Type B pancreatic cell (in vitro differentiated cells): Measurements from ENCODE around the gene CABCOCO1. TPM values are rescaled to one million over a fixed set of nuclear protein-coding genes. Genes with fewer than 3 reads are reported as not detected.
"Not testable (repeated sequence)": the region's sequence is repeated elsewhere in the genome, so short reads cannot be mapped to it uniquely, and the experiment has no call there.

Source experiments
- DNase-seq: peaks from one replicate; pipeline ENCODE4 v3.0.0; 2021; ENCODE audit warnings: mixed read lengths; ENCODE audit not compliant: unreplicated experiment; ENCODE audit errors: extremely low spot score
- H3K27ac Mint-ChIP-seq: 2 replicates; pipeline ENCODE4 v1.8.0; 2021; ENCODE audit warnings: mild to moderate bottlenecking, mixed read lengths
- H3K27me3 Mint-ChIP-seq: 2 replicates; pipeline ENCODE4 v1.8.0; 2021; ENCODE audit warnings: mixed read lengths
- H3K36me3 Mint-ChIP-seq: 2 replicates; pipeline ENCODE4 v1.8.0; 2021; ENCODE audit warnings: mixed read lengths
- H3K4me1 Mint-ChIP-seq: one replicate; pipeline ENCODE4 v1.8.0; 2021; ENCODE audit warnings: mixed read lengths; ENCODE audit not compliant: unreplicated experiment
- H3K4me3 Mint-ChIP-seq: 2 replicates; pipeline ENCODE4 v1.8.0; 2021; ENCODE audit warnings: mild to moderate bottlenecking, mixed read lengths
- H3K9me3 Mint-ChIP-seq: 2 replicates; pipeline ENCODE4 v1.8.0; 2021; ENCODE audit warnings: mixed read lengths
- total RNA-seq: library from RNA; stranded (reverse); gene quantifications from 2 replicates; pipeline ENCODE4 v1.2.1, GENCODE V29; 2021; ENCODE audit warnings: low replicate concordance
- TF ChIP-seq, protein P1 (sequence below): fragments of 200-600 bp; sonication (generic); conservative IDR thresholded peaks from 2 replicates; pipeline ENCODE4 v1.5.0; 2021; ENCODE audit warnings: antibody characterized with exemption, mild to moderate bottlenecking

CABCOCO1 gene
- total RNA-seq, 1 donor from 2014 or later = not detected

DNA sequence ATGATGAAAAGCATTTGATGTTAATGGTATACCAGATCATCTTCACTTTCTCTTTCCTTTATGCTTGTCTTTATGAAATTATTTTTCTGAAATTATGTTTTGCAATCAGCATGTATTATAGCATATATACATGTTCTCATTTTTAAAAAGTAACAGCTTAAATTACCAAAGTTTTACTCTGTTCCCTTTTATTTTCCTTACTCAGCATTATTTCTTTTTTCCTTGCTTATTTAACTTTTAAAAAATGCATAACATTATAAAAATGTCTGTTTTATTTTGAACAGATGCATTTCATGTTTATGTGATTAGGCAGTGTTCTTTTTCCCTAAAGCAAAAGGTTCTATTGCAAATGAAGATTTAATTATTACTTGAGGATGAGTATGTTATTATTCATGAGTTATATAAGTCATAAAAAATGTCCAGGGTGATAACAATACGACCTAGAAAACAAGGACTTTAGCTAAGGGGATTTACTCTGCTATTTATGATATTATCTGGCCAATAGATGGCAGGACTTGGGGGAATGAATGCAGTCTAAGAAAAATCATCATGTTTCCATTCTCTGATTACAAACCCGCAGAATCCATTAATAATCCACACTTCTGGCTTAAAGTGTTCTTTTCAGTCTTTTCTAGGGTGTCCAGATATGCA lies 38.5 kb downstream of the CABCOCO1 start:
- no peak overlapping the region for H3K4me3 Mint-ChIP-seq
- no peaks in the 10 kb centered on the region for H3K36me3 Mint-ChIP-seq
- no peaks in the 10 kb centered on the region for H3K4me1 Mint-ChIP-seq
- H3K27me3 Mint-ChIP-seq = no peaks in the 10 kb centered on the region
- DNase-seq = no peak
- H3K9me3 Mint-ChIP-seq = peaks cover 7% of the 10 kb centered on the region
- no peak overlapping the region for H3K27ac Mint-ChIP-seq
- TF ChIP-seq, protein P1, sequence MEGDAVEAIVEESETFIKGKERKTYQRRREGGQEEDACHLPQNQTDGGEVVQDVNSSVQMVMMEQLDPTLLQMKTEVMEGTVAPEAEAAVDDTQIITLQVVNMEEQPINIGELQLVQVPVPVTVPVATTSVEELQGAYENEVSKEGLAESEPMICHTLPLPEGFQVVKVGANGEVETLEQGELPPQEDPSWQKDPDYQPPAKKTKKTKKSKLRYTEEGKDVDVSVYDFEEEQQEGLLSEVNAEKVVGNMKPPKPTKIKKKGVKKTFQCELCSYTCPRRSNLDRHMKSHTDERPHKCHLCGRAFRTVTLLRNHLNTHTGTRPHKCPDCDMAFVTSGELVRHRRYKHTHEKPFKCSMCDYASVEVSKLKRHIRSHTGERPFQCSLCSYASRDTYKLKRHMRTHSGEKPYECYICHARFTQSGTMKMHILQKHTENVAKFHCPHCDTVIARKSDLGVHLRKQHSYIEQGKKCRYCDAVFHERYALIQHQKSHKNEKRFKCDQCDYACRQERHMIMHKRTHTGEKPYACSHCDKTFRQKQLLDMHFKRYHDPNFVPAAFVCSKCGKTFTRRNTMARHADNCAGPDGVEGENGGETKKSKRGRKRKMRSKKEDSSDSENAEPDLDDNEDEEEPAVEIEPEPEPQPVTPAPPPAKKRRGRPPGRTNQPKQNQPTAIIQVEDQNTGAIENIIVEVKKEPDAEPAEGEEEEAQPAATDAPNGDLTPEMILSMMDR = no peak

DNA sequence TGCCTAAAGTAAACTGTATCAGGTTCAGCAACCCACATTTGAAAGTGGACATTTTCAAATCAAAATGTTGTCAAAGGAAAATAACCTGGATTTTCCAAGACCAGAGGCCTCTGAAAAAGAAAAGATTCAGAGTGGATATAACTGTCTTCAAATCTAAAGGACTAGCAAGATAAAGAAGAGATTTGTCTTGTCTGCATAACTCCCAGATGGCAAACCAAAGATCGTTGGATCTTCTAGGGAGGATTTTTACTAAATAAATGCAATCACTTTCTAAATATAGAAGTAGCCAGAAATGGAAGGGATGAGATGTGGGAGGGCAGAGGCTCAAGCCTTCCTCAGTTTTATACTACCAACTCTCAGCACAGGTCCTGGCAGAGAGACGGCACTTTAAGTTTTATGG lies 39.0 kb downstream of the CABCOCO1 start:
- no peak overlapping the region for H3K4me3 Mint-ChIP-seq
- no peaks in the 10 kb centered on the region for H3K27me3 Mint-ChIP-seq
- H3K36me3 Mint-ChIP-seq = no peaks in the 10 kb centered on the region
- H3K4me1 Mint-ChIP-seq = no peaks in the 10 kb centered on the region
- TF ChIP-seq, protein P1 = no peak
- no peak overlapping the region for H3K27ac Mint-ChIP-seq
- H3K9me3 Mint-ChIP-seq = peaks cover 7% of the 10 kb centered on the region
- no peak for DNase-seq

DNA sequence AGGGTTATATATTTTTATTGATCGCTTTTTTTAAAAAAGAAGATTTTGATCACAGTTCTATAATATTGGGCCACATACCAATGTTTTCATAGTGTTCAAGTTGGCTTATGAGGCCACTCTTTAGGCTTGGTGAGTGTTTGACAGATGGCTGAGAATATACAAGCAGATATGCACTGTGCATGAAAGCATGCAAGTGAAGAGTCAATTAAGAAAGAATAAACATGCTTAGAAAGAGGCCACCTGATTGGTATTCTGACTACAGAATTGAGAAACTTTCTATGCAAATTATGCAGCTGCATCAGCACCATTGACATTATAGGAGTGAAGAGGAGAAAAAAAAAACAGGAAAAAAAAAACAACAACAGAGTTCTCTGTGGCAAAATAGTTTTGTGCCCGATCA lies 39.9 kb downstream of the CABCOCO1 start:
- TF ChIP-seq, protein P1 = no peak
- DNase-seq = no peak
- no peaks in the 10 kb centered on the region for H3K4me1 Mint-ChIP-seq

DNA sequence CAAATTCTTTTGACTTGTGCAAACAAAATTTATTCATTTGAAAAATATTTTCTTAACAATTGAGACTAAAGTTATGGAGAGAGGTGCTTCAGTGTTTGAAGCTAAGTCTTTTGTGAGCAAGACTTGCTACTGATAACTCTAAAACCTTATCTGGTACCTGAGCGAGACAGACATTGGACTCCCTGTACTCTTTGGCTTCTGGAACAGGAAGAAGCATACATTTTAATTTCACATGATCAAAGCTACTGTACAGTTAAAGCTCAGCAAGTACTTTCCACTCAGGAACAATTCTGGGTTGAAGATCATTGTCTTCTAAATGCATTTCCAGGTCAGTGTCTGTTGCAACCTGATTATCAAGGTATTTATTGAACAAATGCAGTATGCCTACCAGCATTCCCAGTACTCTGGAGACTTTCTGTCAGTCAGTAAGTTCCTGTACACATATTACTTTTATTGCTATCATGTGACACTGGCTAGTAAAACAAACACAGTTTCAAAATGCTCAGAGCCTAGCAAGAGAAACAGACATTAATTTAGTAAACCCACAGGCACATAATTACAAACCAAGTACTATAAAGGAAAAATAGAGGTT lies 42.4 kb downstream of the CABCOCO1 start:
- Mint-ChIP-seq H3K4me3 (no peak overlapping the region), H3K36me3 (no peaks in the 10 kb centered on the region), H3K27me3 (no peaks in the 10 kb centered on the region), H3K9me3 (peaks cover 7% of the 10 kb centered on the region), H3K4me1 (no peaks in the 10 kb centered on the region), H3K27ac (no peak overlapping the region)
- DNase-seq = no peak
- TF ChIP-seq, protein P1 = no peak

More for the DNA sequence above, 39.9 kb downstream of the CABCOCO1 start:
- H3K4me3 Mint-ChIP-seq = no peak overlapping the region
- no peaks in the 10 kb centered on the region for H3K36me3 Mint-ChIP-seq
- peaks cover 7% of the 10 kb centered on the region for H3K9me3 Mint-ChIP-seq
- no peaks in the 10 kb centered on the region for H3K27me3 Mint-ChIP-seq
- no peak overlapping the region for H3K27ac Mint-ChIP-seq

DNA sequence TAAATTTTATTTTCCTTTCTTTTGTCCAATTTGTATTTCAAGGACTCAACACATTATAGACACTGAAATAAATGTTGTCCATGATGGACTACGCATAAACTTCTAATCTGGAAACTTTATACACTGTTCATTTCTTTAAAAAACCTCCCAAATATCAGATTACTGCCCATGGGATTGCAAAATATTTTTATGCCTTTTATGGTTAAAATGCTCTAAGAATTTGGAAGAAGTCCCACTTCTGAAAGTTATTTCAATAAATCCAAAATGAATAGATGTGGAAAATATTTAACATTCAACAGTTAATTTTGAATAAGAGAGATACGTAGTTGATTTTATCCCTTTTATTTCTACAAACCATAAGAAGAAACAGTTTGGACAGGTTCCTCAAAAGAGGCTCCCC lies 46.1 kb downstream of the CABCOCO1 start:
- Mint-ChIP-seq H3K4me1 (no peaks in the 10 kb centered on the region), H3K27ac (no peak overlapping the region), H3K9me3 (peaks cover 7% of the 10 kb centered on the region)

DNA sequence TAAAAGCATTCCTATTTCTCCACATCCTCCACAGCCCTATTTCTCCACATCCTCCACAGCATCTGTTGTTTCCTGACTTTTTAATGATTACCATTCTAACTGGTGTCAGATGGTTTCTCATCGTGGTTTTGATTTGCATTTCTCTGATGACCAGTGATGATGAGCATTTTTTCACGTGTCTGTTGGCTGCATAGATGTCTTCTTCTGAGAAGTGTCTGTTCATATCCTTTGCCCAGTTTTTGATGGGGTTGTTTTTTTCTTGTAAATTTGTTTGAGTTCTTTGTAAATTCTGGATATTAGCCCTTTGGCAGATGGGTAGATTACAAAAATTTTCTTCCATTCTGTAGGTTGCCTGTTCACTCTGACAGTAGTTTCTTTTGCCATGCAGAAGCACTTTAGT lies 49.4 kb downstream of the CABCOCO1 start:
- not testable (repeated sequence) for DNase-seq, H3K27ac Mint-ChIP-seq, H3K4me3 Mint-ChIP-seq, H3K9me3 Mint-ChIP-seq, H3K27me3 Mint-ChIP-seq, H3K4me1 Mint-ChIP-seq, H3K36me3 Mint-ChIP-seq

More for the DNA sequence above, 46.1 kb downstream of the CABCOCO1 start:
- TF ChIP-seq, protein P1 = no peak
- H3K27me3 Mint-ChIP-seq = no peaks in the 10 kb centered on the region
- H3K36me3 Mint-ChIP-seq = no peaks in the 10 kb centered on the region
- no peak overlapping the region for H3K4me3 Mint-ChIP-seq
- DNase-seq = no peak

DNA sequence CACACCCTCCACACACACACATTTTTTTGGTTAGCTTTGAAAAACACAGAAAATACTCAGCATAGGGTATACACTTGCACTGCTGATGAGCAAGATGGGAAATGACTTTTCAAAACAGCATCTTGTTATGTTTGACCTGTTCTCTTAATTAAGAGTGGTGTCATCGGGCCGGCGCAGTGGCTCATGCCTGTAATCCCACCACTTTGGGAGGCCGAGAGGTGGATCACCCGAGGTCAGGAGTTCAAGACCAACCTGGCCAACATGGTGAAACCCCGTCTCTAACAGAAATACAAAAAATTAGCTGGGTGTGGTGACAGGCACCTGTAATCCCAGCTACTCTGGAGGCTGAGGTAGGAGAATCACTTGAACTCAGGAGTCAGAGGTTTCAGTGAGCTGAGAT lies 56.7 kb downstream of the CABCOCO1 start:
- H3K4me1 Mint-ChIP-seq, DNase-seq, H3K9me3 Mint-ChIP-seq, H3K36me3 Mint-ChIP-seq, H3K4me3 Mint-ChIP-seq, H3K27ac Mint-ChIP-seq, H3K27me3 Mint-ChIP-seq: not testable (repeated sequence)
